Stimulated activated CD4-positive, alpha-beta T cell treated with anti-CD3 and anti-CD28 coated beads, TNF-alpha, amount 100 ng/mL, for 48 hours (primary cell): ENCODE results near the gene EDA.
"Not testable (repeated sequence)": the region's sequence is repeated elsewhere in the genome, so short reads cannot be mapped to it uniquely, and the experiment has no call there.

ENCODE experiments used
- DNase-seq, 3 donors: peaks; one replicate each; pipeline ENCODE4 v3.0.0-alpha.2; 2020; ENCODE audit warnings: low read depth in 3 of 3

Gene EDA

DNA sequence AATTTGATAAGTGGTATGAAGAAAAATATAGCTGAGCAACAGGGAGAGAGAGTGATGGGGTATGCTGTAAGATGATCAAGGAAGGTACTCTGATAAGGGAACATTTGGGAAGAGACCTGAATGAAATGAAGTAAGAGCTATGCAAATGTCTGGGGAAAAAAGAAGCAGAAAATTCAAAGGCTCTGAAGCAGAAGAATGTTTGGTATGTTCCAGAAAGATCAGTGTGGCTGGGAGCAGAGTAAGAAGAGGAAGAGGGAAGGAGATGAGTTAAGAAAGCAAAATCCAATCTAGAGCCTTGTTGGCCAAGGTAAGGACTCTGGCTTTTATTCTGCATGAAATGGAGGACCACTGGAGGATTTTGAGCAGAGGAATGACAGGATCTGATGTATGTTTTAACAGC is 343.8 kb downstream of the EDA start:
- no peak for DNase-seq

DNA sequence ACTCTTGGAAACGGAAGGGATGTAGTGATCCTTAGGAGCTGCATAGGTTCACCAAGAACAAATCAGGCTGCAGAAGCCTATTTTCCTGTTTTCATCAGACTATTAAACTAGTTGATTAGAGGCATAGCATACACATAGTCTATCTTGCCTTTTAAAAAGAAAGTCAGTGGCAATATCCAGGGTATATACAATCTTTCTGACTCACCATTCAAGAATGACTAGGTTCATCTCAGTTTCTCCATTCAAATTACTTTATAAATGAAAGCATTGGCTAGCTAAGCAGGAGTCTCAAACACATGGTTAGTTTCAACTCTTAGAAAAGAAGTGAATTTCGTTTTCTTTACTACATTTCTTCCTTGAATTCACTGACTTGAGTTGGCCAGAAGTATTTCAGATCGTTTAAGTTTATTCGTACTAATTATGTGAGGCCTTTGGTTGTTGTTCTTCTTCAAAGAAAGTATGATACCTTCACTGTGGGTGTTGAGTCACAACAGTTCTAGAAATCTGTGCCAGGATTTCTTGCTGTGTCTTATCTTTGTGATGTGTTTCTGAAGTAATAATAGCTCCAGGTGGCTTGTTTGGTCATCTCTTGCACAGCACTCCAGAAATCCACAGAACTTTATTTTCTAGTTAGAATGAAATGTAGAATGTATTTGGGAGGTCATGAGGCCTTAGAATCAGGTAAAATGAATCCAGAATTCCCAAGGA is 345.6 kb downstream of the EDA start:
- no peak for DNase-seq

DNA sequence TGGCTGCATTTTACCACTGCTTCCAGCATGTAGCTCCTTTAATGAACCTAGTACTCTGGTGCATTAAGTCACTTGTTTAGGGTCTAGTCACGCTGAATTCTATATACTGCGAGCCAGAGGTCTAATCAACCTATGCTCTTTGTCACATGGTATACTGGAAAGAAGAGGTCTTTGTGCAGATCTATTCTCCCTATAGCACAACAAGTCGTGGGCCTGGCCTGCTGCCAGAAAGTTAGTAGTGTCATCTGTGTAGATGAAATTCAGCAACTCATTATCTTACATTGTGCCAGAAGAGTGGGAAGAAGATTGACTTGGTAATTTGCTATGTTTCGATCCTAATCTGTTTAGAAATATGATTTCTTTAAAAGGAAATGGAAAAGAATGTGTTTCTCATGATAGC is 353.0 kb downstream of the EDA start:
- DNase-seq: no peak

DNA sequence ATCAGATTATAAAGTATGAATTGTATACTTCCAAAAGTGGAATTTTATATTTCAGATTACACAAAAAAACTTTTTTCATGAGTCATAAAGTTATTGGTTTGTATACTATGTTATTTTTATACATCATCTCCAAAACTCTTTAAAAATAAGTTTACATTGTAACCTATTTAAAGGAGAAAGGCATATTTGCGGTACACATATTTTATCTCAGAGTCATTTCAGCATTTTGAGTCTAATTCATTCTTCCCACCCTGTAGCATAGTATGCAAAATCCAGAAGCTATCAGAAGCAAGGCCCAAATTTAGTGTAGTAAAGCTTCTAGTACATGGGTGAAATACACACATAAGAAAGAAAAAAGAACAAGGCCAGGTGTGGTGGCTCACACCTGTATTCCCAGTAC is 353.5 kb downstream of the EDA start:
- no peak for DNase-seq

DNA sequence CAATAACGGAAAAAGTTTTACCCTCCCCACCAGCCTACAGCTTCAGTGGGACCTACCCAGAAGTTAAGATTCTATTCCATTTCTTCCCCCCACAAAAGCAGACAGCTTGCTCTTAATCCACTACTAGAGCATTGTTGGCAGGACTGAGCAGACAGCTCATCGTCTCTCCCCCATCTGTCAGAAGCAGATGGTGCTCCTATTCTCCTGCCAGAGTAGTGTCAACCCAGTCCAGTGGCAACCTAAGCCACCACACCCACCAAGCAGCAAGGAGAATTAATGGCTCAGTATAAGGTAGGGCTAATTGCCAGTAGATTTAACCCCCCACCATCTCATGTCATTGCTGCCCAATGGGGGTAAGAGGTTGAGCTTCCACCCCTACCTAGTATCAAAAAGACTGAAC is 371.8 kb downstream of the EDA start:
- no peak for DNase-seq

DNA sequence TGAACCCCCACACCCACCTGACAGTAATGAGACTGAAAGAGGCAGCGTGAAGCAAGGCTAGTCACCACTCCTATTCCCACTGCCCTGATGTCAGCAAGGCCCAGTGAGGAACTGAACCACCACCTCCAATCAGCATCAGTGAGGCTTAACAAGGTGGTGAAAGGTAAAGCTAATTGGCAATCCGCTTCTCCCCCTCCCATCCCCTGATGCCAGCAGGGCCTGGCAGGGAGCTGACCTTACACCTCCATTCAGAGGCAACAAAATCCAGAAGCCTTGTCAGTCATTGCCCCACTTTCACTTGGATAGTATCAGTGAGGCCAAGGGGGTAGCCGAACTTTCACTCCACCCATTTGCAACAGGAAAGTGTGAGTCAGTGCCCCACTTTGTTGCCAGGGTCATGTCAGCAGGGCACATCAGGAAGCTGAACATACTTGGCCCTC is 373.1 kb downstream of the EDA start:
- no peak for DNase-seq

DNA sequence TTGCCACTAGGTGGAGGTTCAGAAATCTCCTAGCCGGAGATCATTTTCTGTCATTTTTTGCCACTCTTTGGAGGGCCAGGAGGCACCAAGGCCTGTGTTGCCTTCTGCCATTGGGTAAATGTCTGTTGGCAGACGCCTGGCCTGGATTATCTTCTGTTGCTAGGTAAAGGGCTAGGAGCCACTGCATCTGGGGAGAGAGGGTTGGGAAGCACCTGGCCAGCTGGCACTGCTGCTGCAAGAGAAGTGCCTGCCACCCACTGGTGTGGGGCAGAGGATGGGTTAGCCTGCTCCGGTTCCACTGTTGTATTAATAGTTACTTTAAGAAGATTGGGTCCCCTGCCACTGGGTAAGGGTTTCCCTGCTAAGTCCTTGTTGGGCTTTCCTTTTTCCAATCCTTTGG is 375.8 kb downstream of the EDA start:
- DNase-seq: no peak

DNA sequence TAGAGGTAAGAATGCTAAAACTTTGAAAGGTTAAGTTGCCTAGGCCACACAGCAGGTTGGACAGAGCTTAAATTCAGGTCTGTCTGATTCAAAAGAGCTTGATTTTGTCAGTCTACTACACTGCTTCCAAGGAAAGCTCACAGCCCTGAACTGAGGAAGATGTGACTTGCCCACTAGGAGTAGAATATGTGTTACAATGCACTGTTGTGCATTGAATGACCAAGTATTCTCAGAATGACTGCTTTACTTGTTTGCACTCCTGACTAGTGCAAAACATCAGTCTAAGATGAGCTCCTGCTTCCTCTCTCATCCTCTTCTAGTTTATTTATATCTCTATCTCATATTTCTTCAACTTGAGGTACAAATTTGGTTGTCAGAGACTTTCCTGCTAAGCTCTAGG is 377.6 kb downstream of the EDA start:
- no peak for DNase-seq

DNA sequence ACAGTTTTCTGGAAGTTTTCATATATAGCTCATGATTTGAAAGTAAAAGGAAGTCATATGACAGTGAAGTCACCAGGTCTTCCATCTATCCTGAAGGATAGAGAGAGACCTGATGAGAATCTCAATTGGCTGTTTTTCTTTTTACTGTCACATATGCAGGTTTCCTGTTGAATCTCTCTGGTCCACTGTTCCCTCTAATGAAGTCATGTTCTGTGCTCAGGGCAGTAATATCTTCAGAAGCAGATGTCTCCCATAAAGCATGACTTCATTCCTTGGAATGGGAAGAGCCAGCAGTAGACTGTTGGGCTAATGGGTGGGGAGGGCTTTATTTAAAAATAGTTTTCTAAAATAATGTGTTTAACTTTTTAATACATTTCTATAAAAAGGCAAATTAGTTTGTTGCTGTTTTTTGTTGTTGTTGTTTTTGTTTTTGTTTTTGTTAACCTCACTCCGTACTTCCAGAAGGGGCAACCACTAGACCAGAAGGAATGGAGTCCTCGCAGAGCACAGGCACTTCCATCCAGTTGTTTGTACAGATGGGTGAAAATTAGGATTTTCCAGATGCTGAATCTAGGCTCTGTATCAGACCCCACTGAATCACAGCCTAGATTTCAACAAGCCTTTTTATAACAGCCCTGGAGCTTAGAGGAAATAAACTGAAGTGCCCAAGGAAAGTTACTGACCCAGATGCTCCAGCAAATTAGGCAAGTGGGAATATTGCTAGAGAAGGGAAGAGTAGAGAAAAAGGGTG is 379.6 kb downstream of the EDA start:
- no peak for DNase-seq

DNA sequence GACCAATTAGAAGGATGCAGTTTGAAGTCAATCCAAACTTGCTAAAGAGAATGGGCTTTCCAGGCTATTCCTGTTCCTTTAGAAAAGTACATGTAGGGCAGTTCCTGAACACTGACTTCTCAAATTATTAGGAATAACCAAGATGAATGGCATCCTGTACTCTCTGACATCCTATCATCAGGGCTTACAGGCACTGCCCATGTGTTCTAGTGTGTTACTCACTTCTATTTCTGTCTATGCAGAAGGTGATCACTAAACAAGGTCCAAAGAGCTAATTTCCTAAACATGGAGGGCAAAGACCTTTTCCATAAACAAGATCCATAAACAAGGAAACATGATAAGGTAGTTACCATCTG is 380.2 kb downstream of the EDA start:
- no peak for DNase-seq

DNA sequence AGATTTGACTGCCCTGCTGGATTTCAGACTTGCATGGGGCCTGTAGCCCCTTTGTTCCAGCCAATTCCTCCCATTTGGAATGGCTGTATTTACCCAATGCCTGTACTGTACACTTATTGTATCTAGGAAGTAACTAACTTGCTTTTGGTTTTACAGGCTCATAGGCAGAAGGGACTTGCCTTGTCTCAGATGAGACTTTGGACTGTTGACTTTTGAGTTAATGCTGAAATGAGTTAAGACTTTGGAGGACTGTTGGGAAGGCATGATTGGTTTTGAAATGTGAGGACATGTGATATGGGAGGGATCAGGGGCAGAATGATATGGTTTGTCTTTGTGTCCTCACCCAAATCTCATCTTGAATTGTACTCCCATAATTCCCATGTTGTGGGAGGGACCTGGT is 382.4 kb downstream of the EDA start:
- not testable (repeated sequence) for DNase-seq

DNA sequence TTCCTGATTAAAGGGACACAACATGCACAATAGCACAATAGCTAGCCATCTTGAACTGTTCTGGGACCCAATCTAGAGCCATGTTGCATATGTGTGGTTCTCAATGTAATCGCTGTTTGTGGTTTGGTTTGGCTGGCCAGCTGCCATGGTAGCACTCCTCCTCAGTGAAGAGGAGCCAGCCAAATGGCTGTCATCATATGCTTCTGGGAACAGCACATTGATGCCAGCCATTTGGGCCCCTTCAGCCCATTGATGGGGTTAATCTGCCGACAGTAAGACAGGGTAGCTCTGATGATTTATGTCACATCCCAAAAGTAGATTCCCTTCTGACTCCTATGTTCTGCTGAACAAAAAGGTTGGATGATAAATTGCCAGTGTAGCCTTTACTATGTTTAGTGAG is 385.4 kb downstream of the EDA start:
- DNase-seq: no peak

DNA sequence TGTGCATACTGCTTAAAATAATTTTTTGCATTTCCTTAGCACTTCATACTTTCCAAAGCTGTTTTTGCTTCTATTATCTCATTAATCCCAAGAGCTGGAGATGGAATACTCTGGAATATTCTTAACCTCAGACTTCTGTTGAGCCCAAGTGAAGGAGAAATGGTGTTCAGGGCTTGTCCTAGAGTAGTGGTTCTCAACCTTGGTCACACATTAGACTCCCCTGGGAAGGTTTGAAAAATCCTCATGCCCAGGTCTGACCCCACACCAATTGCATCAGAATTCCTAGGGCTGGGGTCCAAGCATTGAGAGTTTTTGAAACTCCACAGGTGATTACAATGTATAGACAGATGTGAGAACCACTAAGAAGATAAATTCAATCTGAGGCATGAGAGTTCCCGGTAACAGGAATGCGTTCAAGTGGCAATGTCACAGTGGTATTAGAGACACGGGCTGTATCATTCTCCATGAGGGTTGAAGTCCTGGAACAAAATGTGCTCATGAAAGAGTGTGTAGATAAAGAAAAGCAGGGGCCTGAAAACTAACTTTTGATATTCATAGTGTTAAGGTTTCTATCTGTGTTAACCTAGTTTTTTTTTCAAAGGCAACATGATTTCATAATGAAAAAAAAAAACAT is 385.9 kb downstream of the EDA start:
- no peak for DNase-seq

DNA sequence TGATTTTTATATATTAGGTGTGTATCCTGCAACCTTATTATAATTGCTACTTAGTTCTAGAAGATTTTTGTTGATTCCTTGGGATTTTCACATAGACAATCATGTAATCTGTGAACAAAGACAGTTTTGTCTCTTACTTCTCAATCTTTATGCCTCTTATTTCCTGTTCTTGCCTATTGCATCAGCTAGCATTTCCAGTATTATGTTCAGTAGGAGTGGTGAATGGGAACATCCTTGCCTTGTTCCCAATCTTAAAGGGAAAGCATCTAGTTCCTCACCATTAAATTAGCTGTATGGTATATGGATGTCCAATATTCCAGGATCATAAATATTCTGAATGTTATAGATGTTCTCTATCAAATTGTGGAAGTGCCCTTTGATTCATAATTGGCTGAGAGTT is 392.0 kb downstream of the EDA start:
- DNase-seq: no peak

DNA sequence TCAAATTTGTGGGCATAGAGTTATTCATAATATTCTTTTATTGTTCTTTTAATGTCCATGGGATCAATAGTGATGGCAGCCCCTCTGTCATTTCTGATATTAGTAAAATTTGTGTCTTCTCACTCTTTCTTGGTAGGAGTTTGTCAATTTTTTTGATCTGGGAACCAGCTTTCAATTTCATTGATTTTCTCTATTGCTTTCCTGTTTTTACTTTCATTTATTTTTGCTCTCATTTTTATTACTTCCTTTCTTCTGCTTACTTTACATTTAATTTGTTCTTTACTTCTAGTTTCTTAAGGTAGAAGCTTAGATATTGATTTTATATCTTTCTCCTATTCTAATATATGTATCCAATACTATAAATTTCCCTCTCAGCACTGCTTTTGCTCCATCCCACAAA is 393.1 kb downstream of the EDA start:
- no peak for DNase-seq

DNA sequence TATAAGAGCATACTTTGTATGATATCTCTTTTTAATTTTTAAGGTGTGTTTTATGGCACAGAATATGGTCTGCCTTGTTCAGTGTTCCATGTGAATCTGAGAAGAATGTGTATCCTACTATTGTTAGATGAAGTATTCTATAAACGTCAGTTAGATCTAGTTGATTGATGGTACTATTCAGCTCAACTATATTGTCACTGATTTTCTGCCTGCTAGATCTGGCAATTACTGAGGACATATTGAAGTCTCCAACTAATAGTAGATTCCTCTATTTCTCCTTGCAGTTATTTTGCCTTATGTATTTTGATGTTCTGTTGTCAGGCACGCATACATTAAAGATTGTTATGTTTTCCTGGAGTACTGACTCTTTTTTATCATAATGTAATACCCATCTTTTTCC is 394.1 kb downstream of the EDA start:
- no peak for DNase-seq

DNA sequence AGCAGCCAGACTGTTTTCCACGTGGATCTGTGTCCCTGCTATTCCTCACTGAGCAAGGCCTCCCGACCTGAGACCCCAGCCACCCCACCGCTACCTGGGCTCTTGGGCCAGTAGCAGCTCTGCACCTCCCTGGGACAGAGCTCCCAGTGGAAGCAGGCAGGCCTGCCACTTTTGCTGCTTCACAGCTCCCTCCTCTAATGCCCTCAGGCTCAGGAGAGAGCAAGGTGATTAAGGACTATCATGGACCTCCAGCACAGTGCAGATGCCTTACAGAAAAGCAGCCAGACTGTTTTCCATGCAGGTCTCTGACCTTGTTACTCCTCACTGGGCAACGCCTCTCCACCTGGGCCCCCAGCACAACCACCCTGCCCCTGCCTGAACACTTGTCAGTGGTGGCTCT is 396.8 kb downstream of the EDA start:
- DNase-seq: no peak

DNA sequence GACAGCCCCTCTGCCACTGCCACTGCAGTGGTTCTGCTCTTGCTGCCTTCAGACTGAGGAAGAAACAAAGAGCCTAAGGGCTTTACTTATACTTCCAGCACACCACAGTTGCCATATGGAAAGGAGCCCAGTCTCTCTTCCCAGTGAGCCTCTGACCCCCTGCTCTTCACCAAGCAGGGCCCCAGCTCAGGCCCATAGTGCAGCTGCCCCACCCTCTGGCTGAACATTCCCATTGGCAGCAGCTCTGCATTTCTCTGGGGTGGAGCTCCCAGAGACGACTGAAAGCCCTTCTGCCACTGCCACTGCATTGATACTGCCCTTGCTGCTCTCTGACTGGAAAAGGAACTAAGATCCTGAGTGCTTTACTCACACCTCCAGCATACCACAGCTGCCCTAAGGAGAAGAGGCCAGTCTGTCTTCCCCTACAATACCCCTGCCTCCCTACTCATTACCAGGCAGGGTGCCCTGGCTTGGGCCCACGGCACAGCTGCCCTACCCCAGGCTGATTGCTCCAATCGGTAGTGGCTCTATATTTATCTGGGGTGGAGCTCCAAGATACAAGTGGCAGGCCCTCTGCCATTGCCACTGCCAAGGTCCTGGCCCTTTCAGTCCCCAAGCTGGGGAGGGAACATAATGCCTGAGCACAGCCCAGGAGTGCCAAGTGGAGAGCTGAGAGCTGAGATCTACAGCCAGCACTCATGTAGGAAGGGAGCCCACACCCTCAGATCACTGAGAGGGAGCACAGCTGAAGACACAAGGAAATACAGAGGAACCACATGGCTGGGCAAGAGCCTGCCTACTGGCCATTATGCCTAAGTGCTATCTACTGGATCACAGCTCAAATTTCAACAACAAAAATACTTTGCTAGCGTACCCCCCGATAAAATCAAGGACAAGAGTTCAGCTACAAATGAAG is 397.8 kb downstream of the EDA start:
- DNase-seq: no peak

DNA sequence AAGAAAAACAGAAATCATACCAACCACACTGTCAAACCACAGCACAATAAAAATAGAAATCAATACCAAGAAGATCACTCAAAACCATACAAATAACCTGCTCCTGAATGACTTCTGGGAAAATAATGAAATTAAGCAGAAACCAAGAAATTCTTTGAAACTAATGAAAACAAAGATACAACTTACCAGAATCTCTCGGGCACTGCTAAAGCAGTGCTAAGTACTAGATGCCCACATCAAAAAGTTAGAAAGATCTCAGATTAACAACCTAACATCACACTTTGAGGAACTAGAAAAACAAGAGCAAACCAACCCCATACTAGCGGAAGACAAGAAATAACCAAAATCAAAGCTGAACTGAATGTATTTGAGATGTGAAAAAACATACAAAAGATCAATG is 400.6 kb downstream of the EDA start:
- DNase-seq: no peak

DNA sequence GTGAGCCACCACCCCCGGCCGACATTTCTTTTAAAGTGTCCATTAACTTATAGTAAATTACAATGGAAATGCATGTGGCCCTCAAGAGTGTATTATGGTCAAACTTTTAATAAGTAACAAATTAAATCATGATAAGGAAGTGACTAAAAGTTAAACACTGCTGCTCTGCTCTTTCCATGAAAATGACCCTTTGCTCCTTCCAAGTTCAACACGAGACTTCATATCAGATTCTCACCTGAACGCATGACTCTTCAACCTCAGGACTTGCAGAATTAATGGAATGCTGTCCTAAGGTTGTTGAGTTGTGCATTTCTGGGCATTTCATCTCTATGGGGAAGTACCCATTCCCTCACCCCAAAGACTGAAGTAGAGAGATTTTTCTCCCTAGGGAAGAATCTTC is 406.7 kb downstream of the EDA start:
- DNase-seq: no peak

DNA sequence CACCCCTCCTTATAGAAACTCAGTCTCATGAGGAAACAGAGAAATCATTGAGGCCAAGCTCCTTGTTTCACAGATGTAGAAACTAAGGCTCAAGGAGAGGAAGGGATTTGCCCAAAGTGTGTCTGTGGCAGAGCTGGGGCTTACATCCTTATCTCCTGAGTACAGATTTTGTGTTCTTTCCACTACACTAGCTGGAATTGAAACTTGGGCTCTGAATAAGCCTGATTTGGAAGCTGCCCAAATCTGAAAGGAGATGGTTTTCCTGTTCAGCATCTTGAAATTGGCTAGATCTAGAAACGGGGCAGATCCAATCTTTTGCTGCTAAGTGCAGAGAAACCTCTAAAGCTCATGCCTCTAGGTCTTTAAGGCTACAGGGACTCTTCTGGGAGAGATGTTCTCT is 409.6 kb downstream of the EDA start:
- no peak for DNase-seq
